HuH-7.5 (cell line): Measurements from ENCODE around the gene RIN2.
A peak's percentile ranks its signal among the peaks of the same experiment; 100 is the strongest.
"Not testable (repeated sequence)": the region's sequence is repeated elsewhere in the genome, so short reads cannot be mapped to it uniquely, and the experiment has no call there.

Experiments
- DNase-seq: peaks from one replicate; pipeline ENCODE4 v3.0.0; 2011; ENCODE audit warnings: low spot score

Gene RIN2

GRCh38 chr20:19738951-19739350 lies 19.1 kb upstream of the RIN2 start:
- no peak for DNase-seq

- no peak for DNase-seq
These were observed 18.7 kb upstream of the RIN2 start for GRCh38 chr20:19739351-19739750.

- no peak for DNase-seq
These were observed 17.5 kb upstream of the RIN2 start for GRCh38 chr20:19740512-19740911.

GRCh38 chr20:19741924-19742323 lies 16.1 kb upstream of the RIN2 start:
- DNase-seq: no peak

- no peak for DNase-seq
These were observed 15.0 kb upstream of the RIN2 start for GRCh38 chr20:19742974-19743639.

- no peak for DNase-seq
These were observed 14.4 kb upstream of the RIN2 start for GRCh38 chr20:19743640-19743995.

- DNase-seq: no peak
These were observed 13.0 kb upstream of the RIN2 start for GRCh38 chr20:19745106-19745505.

GRCh38 chr20:19745584-19745983 lies 12.5 kb upstream of the RIN2 start:
- no peak for DNase-seq

GRCh38 chr20:19746396-19746795 lies 11.7 kb upstream of the RIN2 start:
- no peak for DNase-seq

- no peak for DNase-seq
These were observed 10.2 kb upstream of the RIN2 start for GRCh38 chr20:19747903-19748302.

GRCh38 chr20:19748681-19749080 lies 9.4 kb upstream of the RIN2 start:
- DNase-seq: no peak

GRCh38 chr20:19749618-19750071 lies 8.4 kb upstream of the RIN2 start:
- no peak for DNase-seq

GRCh38 chr20:19750101-19750606 lies 7.9 kb upstream of the RIN2 start:
- DNase-seq: no peak

GRCh38 chr20:19750907-19751636 lies 7.0 kb upstream of the RIN2 start:
- no peak for DNase-seq

- DNase-seq: not testable (repeated sequence)
These were observed 3.9 kb upstream of the RIN2 start for GRCh38 chr20:19754201-19754600.

- DNase-seq: no peak
These were observed 1.1 kb upstream of the RIN2 start for GRCh38 chr20:19756761-19757486.

- peak; percentile 98 for DNase-seq
These were observed 448 bp upstream of the RIN2 start for GRCh38 chr20:19757487-19758132.

- peak; percentile 67 for DNase-seq
These were observed 658 bp downstream of the RIN2 start for GRCh38 chr20:19758501-19759331.

- DNase-seq: no peak
These were observed 2.3 kb downstream of the RIN2 start for GRCh38 chr20:19760371-19760721.

- DNase-seq: no peak
These were observed 3.3 kb downstream of the RIN2 start for GRCh38 chr20:19761326-19761725.

- DNase-seq: no peak
These were observed 3.8 kb downstream of the RIN2 start for GRCh38 chr20:19761841-19762240.

GRCh38 chr20:19764207-19764606 lies 6.1 kb downstream of the RIN2 start:
- DNase-seq: no peak
